Renal pelvis (tissue), 4 donors: ENCODE measurements around the gene NPAS1. TPM values are rescaled to one million over a fixed set of nuclear protein-coding genes. Genes with fewer than 3 reads are reported as not detected.
"Not testable (repeated sequence)": the region's sequence is repeated elsewhere in the genome, so short reads cannot be mapped to it uniquely, and the experiment has no call there.

ENCODE experiments used
- DNase-seq: peaks from one replicate; pipeline ENCODE4 v3.0.0-alpha.2; 2013
- polyA plus RNA-seq, 3 donors: library from polyadenylated mRNA; unstranded; fragments of 120-200 nt; gene quantifications; one replicate each; pipeline ENCODE4 v1.2.1, GENCODE V29; 2013; ENCODE audit not compliant: insufficient read length in 3 of 3

Gene NPAS1
- polyA plus RNA-seq, 3 donors, result 2.3 to 3.3 (median 2.6) TPM

DNA sequence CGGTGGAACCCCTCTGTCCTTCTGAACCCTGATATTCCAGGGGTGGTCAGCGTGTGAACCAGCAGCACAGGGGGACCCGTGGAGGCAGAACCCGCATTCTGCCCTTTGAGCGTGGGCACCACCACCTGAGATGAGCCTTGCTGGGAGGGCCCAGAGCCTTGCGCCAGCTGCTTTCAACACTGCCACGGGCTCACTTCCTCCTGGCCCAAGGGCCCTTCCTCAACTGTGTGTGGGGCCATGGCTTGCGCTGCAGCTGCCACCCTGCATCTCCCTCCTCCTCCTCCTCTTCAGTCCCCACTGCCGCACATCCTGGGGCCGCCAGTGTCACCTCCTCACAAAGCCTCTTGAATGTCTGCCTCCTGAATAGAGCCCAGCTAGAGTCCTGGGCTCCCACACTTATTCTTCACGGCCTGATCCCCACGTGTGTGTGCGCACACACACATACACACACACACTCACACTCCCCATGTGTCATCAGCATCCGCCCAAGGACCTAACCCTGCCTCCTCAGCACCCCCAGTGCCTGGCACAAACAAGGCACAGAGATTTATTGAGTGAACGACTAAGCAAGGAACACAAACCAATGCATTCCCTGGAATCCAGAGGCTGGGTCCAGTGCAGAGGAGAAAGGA, 55.7 kb downstream of the NPAS1 start:
- no peak for DNase-seq

DNA sequence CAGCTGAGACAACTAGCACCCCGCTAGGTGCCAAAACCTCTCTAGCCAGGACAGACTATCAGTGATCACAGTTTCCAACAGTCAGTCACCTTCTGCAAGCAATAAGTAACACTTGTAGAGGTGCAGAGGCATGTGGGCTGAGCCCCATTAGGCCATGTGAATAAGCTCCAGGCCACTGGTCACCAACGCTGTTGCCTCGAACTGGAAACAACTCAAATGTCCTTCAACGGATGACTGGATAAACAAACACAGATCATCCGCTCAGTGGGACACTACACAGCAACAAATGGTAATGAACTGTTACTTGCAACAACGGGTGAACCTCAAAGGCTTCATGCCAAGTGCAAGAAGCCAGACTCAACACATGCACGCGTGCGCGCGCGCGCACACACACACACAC, 56.3 kb downstream of the NPAS1 start:
- DNase-seq, result peak; percentile 84

DNA sequence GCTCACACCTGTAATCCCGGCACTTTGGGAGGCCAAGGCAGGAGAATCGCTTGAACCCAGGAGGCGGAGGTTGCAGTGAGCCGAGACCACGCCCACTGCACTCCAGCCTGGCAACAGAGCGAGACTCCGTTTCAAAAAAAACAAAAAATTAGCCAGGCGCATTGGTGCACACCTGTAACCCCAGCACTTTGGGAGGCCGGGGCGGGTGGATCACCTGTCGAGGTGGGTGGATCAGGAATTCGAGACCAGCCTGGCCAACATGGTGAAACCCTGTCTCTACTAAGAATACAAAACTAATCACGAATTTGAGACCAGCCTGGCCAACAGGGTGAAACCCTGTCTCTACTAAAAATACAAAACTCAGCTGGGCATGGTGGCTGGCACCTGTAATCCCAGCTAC, 58.7 kb downstream of the NPAS1 start:
- not testable (repeated sequence) for DNase-seq

DNA sequence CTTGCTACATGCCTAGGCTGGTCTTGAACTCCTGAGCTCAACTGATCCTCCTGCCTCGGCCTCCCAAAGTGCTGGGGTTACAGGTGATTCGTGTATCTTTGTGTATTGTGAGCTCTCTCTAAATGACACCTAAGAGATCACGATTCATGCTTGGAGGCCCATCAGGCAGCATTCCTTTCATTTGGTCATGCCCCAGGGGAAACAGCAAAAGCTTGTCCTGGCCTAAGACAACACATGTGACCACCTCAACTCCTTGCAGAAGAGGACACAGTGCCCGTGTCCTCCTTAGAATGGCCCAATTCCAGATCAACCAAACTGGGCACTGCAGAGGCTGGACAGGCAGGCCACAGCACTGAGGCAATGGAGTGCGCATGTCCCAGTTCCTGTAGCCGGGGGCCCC, 61.5 kb downstream of the NPAS1 start:
- no peak for DNase-seq

DNA sequence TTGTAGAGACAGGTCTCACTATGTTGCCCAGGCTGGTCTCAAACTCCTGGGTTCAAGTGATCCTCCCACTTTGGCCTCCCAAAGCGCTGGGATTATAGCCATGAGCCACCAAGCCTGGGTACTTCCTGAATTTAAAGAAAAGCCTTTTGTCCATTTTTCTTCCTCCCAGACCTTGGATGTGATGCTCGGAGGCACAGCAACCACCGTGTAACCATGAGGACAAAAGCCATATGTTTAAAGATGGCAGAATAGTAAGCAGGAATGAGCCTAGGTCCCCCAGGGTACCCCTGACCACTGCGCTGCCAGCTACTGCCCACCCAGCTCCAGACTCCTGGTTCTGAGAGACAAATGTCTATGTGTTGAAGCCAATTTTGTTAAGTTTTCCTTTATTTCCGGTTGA, 62.9 kb downstream of the NPAS1 start:
- DNase-seq, result no peak

DNA sequence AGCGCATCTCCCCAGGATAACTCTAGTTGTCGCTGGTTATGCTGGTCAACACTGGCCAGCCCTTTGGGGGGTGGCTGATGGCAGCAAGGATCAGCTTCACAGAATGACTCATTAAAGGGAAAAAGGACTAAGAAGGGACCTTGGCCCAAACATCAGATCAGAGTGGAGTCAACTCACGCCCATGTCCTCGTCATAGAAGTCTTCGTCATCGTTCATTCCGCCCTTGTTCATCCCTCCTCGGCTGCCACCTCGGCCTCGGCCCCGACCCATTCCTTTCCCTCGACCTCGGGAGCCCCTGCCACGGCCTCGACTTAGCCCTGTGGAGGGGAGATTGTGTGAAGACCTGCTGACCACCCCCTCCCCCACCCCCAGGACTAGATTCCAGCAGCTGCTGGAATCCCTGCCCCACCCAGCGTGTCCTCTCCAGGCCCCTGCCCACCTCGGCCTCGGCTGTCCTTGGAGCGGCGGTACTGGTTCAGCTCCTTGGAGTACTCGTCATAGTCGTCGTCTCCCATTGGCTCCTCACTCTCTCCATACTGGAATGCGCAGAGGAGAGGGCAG, 65.3 kb downstream of the NPAS1 start:
- DNase-seq, result no peak

DNA sequence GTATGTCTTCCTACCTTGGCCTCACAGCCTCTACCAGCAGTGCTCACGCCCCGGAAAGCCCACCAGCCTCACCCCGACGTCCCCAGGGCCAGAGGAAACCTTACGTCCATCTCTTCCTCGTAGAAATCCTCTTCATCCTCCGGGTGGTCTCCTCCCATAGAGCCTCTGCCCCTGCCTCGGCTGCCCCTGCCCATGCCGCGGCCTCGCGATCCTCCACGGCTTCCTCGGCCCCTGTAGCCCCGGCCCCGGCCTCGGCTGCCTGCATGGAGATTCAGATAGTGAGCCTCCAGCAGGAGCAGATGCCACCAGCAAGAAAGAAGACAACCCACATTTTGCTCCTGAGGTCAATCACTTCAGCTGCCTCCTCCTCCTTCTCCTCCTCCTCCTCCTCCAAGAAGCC, 66.6 kb downstream of the NPAS1 start:
- no peak for DNase-seq

DNA sequence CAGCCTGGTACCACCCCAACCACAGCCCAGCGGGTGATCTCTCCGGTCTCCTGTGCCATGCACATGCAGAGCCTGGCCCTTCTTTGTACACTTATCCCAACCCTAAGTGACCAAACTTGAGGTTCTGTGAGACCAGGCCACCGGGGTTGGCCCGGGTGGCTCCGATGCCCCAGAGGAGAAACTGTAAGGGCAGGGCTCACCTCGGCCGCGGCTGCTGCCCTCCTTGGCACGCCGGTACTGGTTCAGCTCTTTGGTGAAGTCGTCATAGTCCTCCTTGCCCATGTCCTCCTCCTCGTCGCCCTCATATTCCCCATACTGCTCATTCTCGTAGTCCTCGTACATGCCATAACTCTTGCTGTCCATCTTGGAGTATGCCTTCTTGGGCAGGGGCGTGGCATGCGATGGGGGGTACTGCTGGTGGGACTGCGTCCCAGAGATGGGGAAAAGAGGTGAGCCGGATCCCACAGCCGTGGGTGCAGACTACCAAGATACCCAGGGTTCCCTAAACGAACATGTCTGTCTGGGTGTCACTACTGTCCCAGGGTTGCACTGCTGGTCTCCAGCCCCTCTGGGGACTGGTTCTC, 70.2 kb downstream of the NPAS1 start:
- DNase-seq, result no peak

DNA sequence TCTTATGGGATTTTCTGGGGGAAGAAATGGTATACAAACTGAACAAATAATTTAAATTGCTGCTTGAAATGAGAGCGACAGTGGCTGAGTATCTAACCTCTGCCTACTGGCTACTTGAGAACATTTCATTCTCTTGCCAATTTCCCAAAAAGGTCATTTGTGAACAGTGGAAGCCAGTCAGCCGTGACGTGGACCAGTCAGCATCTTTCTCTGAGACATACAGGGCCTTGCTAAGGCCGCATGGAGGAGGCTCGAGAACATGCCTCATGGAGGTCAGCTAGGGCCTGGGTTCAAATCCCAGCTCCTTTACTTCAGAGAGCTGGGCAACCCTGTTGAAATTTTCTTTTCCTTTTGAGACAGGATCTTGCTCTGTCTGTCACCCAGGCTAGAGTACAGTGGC, 73.6 kb downstream of the NPAS1 start:
- no peak for DNase-seq

DNA sequence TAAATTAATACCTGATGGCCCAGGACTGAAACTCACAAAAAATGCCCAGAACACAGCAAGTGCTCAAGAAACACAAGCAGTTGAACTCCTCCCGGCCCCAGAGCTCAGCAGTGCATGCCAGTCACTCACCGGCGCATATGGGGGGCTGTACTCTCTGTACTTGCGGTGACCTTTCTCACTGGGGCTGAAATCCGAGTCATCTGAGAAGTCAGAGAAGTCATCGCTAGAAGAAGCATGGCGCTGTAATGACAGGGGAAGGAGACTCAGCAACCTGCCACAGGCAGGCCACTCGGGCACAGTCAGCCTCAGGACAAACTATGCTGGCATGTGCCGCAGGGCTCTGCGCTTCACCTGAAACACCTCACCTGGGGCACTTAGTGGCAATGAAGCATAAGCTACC, 74.2 kb downstream of the NPAS1 start:
- no peak for DNase-seq

DNA sequence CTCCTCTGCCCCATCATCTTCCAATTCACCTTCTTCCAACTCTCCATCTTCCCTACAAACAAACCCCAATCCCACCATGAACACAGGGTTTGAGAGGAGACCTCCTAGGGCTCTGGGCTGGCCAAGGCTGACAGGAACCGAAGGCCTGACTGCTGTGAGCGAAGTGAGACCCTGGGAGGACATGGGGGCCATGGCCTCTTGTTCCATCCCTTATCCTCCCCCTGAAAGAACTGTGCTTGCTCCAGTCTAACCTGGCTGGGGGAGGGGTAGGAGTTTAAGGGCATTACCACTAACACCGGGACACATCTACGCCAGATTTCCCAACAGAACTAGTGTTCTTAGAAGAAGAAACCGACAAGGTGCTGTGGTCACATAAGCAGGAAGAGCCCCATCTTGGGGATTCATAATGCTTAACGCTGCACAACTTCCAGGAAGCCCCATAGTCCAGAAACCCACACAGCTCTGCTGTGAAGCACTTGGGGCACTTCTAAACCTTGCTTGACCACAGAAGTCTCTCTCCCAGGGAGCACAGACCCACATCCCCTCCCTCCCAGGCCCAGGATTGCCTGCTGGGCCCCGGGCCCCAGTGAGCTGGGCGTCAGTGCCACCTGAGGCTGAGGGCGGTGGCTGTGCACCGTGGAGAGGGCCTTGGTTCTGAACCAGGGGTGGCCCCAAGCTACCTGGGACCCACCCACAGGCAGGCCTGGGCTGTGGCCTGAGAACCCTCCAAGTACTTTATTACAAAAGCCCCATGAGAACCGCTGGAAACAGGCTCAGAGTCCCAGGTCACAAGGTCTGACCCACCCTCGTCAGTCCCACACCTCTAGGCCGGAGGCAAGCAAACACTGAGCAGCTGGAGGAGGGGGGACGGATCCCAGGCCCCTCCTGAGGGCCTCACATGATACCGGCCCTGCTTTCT, 75.2 kb downstream of the NPAS1 start:
- no peak for DNase-seq

Other genes with a start within 250 kb of the NPAS1 start
- 10 to 100 TPM; 45.9 to 54.0 (median 50.2) TPM for gene SLC1A5, start 231.2 kb upstream of the NPAS1 start, polyA plus RNA-seq
- gene AP2S1, start 169.0 kb upstream of the NPAS1 start, polyA plus RNA-seq, result 100 to 1,000 TPM in 1 of 3 donors, 10 to 100 TPM in 2; 92.3 to 114 (median 96.9) TPM
- gene ARHGAP35, start 158.8 kb upstream of the NPAS1 start, polyA plus RNA-seq, result 10 to 100 TPM; 49.7 to 56.1 (median 52.2) TPM
- gene TMEM160, start 28.8 kb downstream of the NPAS1 start, polyA plus RNA-seq, result 10 to 100 TPM; 12.4 to 21.1 (median 15.6) TPM
- gene ZC3H4, start 93.9 kb downstream of the NPAS1 start, polyA plus RNA-seq, result 10 to 100 TPM; 36.5 to 39.4 (median 39.1) TPM
- gene SAE1, start 111.0 kb downstream of the NPAS1 start, polyA plus RNA-seq, result 100 to 1,000 TPM; 111 to 136 (median 112) TPM
- 1 to 10 TPM; 1.9 to 2.5 (median 2.4) TPM for gene BBC3, start 211.4 kb downstream of the NPAS1 start, polyA plus RNA-seq
- 10 to 100 TPM; 25.8 to 30.2 (median 26.0) TPM for gene CCDC9, start 236.7 kb downstream of the NPAS1 start, polyA plus RNA-seq